SK-N-MC (cell line): ENCODE data around the gene SCO2.
"Not testable (repeated sequence)": the region's sequence is repeated elsewhere in the genome, so short reads cannot be mapped to it uniquely, and the experiment has no call there.

ENCODE experiments used
- DNase-seq: peaks from one replicate; pipeline ENCODE4 v3.0.0-alpha.2; 2011; ENCODE audit warnings: low read depth, low spot score
- H3K27ac ChIP-seq: fragments of 200-600 bp; sonication (generic); 2 replicates; pipeline ENCODE4 v1.5.1; 2016; ENCODE audit warnings: mixed run types
- H3K36me3 ChIP-seq: fragments of 200-600 bp; sonication (generic); 2 replicates; pipeline ENCODE4 v1.6.1; 2017; ENCODE audit warnings: antibody characterized with exemption, low read length, mixed read lengths; ENCODE audit not compliant: insufficient read depth
- H3K4me3 ChIP-seq: fragments of 200-600 bp; sonication (generic); 2 replicates; pipeline ENCODE4 v1.5.1; 2016
- H3K9ac ChIP-seq: fragments of 200-600 bp; sonication (generic); 2 replicates; pipeline ENCODE4 v1.8.0; 2017; ENCODE audit warnings: mixed run types, mixed read lengths; ENCODE audit not compliant: insufficient read length
- H3K9me3 ChIP-seq: fragments of 200-600 bp; sonication (generic); 2 replicates; pipeline ENCODE4 v1.6.1; 2017; ENCODE audit warnings: low read depth, mild to moderate bottlenecking, antibody characterized with exemption, low read length, moderate library complexity, mixed read lengths
- EZH2 ChIP-seq: fragments of 200-600 bp; sonication (generic); IDR thresholded peaks from one replicate; pipeline ENCODE4 v1.6.1; 2017; ENCODE audit warnings: antibody characterized with exemption
- FOXP2 ChIP-seq: optimal IDR thresholded peaks from 2 replicates; pipeline ENCODE3; 2011; ENCODE audit warnings: mild to moderate bottlenecking, moderate library complexity; ENCODE audit not compliant: insufficient read depth; ENCODE audit errors: extremely low read length, control extremely low read depth
- POLR2AphosphoS5 ChIP-seq: IDR thresholded peaks from 2 replicates; pipeline ENCODE4 v1.6.1; 2012; ENCODE audit warnings: mild to moderate bottlenecking, low read depth, low read length, borderline replicate concordance

Gene SCO2

DNA sequence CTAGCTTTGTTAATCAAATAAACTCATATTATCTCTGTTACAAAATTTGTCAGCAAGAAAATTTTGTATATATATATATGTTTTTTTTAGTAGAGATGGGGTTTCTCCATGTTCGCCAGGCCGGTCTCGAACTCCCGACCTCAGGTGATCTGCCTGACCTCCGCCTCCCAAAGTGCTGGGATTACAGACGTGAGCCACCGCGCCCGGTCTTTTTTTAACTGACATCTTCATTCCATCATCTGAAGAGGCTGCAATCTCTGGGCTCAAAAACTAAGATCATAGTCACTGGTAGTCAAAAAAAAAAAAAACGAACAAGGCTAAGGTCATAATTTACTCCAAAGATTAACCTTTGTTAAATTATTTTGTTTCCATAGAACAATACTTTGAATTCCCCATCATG, 15.0 kb upstream of the SCO2 start:
- no peak overlapping the region for H3K9ac ChIP-seq
- H3K9me3 ChIP-seq: no peaks in the 10 kb centered on the region
- TF ChIP-seq FOXP2: no peak
- TF ChIP-seq POLR2AphosphoS5: no peak
- TF ChIP-seq EZH2: no peak
- no peak for DNase-seq
- no peak overlapping the region for H3K4me3 ChIP-seq
- peak overlapping the region; percentile 70; the same call in 1 of the 2 replicates for H3K27ac ChIP-seq
- H3K36me3 ChIP-seq: no peaks in the 10 kb centered on the region

- no peaks in the 10 kb centered on the region for H3K9me3 ChIP-seq
- no peak overlapping the region for H3K4me3 ChIP-seq
- H3K9ac ChIP-seq: no peak overlapping the region
- H3K27ac ChIP-seq: peak overlapping the region; percentile 30; the same call in 1 of the 2 replicates
- no peaks in the 10 kb centered on the region for H3K36me3 ChIP-seq
- no peak for DNase-seq
- no peak for TF ChIP-seq FOXP2
- TF ChIP-seq EZH2: no peak
- no peak for TF ChIP-seq POLR2AphosphoS5
These were observed 12.4 kb upstream of the SCO2 start for GRCh38 chr22:50537765-50538164.

GRCh38 chr22:50536226-50536625, 10.8 kb upstream of the SCO2 start:
- no peak overlapping the region for H3K4me3 ChIP-seq
- H3K36me3 ChIP-seq: no peaks in the 10 kb centered on the region
- no peak overlapping the region for H3K9ac ChIP-seq
- TF ChIP-seq EZH2 (no peak), POLR2AphosphoS5 (no peak), FOXP2 (no peak)
- H3K27ac ChIP-seq: no peak overlapping the region
- H3K9me3 ChIP-seq: no peaks in the 10 kb centered on the region
- DNase-seq: no peak

DNA sequence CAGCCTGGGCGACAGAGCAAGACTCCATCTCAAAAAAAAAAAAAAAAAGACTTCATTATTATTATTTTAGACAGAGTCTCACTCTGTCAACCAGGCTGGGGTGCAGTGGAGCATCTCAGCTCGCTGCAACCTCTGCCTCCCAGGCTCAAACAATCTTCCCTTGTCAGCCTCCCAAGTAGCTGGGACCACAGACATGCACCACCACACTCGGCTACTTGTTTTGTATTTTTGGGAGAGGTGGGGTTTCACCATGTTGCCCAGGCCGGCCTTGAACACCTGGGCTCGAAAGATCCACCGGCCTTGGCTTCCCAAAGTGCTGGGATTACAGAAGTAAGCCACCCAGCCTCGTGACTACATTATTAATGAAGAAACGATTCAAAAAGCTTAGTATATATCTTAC, 9.7 kb upstream of the SCO2 start:
- Histone ChIP-seq H3K9ac (no peak overlapping the region), H3K4me3 (no peak overlapping the region), H3K27ac (no peak overlapping the region), H3K9me3 (no peaks in the 10 kb centered on the region), H3K36me3 (no peaks in the 10 kb centered on the region)
- DNase-seq: no peak
- no peak for TF ChIP-seq FOXP2
- no peak for TF ChIP-seq POLR2AphosphoS5
- TF ChIP-seq EZH2: no peak

- not testable (repeated sequence) for H3K9me3 ChIP-seq, H3K9ac ChIP-seq, H3K36me3 ChIP-seq, DNase-seq, H3K4me3 ChIP-seq
- peak overlapping the region; percentile 42; the same call in 1 of the 2 replicates for H3K27ac ChIP-seq
These were observed 8.7 kb upstream of the SCO2 start for GRCh38 chr22:50533856-50534711.

DNA sequence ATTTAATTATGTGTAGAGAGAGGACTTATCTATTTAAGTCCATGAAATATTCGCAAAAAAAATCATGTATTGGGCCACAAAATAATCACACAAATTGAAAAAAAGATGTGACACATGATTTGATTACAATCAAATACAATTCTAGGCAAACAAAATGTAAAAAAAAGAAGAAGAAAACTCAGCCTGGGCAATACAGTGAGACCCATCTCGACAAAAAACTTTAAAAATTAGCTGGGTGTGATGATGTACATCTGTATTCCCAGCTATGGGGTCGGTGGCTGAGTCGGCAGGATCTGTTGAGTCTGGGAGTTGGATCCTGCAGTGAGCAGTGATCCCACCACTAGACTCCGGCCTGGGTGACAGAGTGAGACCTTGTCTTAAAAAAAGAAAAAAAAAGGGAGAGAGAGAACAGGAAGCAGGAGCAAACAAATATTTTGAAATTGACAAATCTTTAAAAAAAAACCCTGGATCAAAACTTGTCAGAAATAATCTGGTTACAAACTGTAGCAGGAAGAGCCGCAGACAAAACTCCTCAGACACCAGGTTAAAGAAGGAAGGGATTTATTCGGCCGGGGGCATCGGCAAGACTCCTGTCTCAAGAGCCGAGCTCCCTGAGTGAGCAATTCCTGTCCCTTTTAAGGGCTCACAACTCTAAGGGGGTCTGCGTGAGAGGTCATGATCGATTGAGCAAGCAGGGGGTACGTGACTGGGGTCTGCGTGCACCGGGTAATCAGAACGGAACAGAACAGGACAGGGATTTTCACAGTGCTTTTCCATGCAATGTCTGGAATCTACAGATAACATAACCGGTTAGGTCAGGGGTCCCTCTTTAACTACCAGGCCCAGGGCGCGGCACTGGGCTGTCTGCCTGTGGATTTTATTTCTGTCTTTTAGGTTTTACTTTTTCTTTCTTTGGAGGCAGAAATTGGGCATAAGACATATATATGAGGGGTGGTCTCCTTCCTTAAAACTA, 7.7 kb upstream of the SCO2 start:
- Histone ChIP-seq H3K4me3 (no peak overlapping the region), H3K27ac (peak overlapping the region; percentile 42; the same call in 1 of the 2 replicates), H3K9me3 (no peaks in the 10 kb centered on the region), H3K36me3 (no peaks in the 10 kb centered on the region), H3K9ac (no peak overlapping the region)
- TF ChIP-seq POLR2AphosphoS5: no peak
- TF ChIP-seq EZH2: no peak
- no peak for TF ChIP-seq FOXP2
- no peak for DNase-seq

DNA sequence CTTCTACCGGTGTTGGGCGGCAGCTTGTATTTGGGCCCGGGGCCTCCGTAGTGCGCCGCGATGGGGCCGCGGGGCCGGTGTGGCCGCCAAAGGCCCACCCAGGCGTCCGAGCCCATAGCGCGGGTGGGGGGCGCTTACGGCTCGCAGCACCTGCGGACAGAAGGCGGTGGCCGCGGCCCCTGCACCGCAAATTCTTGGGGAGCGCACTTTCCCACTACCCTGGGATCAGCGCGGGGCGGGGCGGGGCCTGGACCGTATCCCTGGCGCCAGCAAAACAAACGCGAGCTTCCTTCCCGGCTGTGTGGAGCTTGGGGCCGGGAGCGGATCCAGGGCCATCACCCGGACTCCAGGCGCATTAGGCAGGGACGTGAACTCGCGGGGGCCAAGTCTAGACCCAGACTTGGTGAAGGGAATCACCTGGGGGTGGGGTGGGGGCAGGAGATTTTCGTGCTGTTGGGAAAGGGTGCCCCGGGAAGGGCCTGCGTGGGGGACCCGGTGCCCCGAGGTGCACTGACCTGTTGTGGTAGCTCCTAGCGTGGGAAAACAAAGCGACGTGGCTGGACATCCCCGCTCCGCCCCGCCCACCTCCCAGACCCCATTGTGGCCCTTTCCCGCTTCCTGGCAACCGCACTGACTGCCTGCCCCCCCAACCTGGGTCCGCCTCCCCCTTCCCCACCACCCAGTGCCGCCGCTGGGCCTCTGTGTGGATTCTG, 6.7 kb upstream of the SCO2 start:
- Histone ChIP-seq H3K27ac (no peak overlapping the region), H3K9ac (no peak overlapping the region), H3K36me3 (no peaks in the 10 kb centered on the region), H3K9me3 (no peaks in the 10 kb centered on the region), H3K4me3 (no peak overlapping the region)
- DNase-seq: no peak
- TF ChIP-seq FOXP2: no peak
- TF ChIP-seq POLR2AphosphoS5: no peak
- no peak for TF ChIP-seq EZH2

- Histone ChIP-seq H3K9ac (peak overlapping the region; percentile 20), H3K36me3 (no peaks in the 10 kb centered on the region), H3K4me3 (peak overlapping the region; percentile 82; the same call in 1 of the 2 replicates), H3K27ac (no peak overlapping the region), H3K9me3 (no peaks in the 10 kb centered on the region)
- no peak for TF ChIP-seq EZH2
- TF ChIP-seq FOXP2: no peak
- TF ChIP-seq POLR2AphosphoS5: no peak
- no peak for DNase-seq
These were observed 6.2 kb upstream of the SCO2 start for GRCh38 chr22:50531546-50531961.
